Ovary (tissue), 9 donors: ENCODE results near the gene C12orf75. TPM values are rescaled to one million over a fixed set of nuclear protein-coding genes. Genes with fewer than 3 reads are reported as not detected.

Source experiments
- DNase-seq, 5 donors: peaks; one replicate each; pipeline ENCODE4 v3.0.0-alpha.2; 2019 to 2020
- H3K27ac ChIP-seq, 2 donors: fragments of 200-600 bp; one replicate each; pipeline versions ENCODE4 v1.5.1 to v1.8.0; 2019 to 2022
- H3K27me3 ChIP-seq: fragments of 200-600 bp; one replicate; pipeline ENCODE4 v1.8.0; 2022
- H3K36me3 ChIP-seq: fragments of 200-600 bp; sonication (generic); one replicate; pipeline ENCODE4 v1.5.1; 2019
- H3K4me1 ChIP-seq: one replicate; pipeline ENCODE4 v1.8.1; 2013; ENCODE audit warnings: mild to moderate bottlenecking, moderate library complexity; ENCODE audit not compliant: insufficient read depth
- H3K4me3 ChIP-seq: fragments of 200-600 bp; sonication (generic); one replicate; pipeline ENCODE4 v1.5.1; 2017
- H3K9me3 ChIP-seq, 2 donors: fragments of 200-600 bp in 1 of 2; sonication (generic) in 1 of 2; one replicate each; pipeline versions ENCODE4 v1.5.1 to v1.8.1; 2013 to 2019; ENCODE audit warnings: mild to moderate bottlenecking in 1 of 2, moderate library complexity in 1 of 2
- EP300 ChIP-seq: sonication (generic); formaldehyde crosslinking; IDR thresholded peaks from one replicate; pipeline ENCODE4 v1.6.1; 2017; ENCODE audit warnings: antibody characterized with exemption
- POLR2A ChIP-seq: fragments of 450-650 bp; IDR thresholded peaks from one replicate; pipeline ENCODE4 v1.6.1; 2017; ENCODE audit warnings: antibody characterized with exemption, mild to moderate bottlenecking, moderate library complexity
- WGBS, 3 donors: extraction: QIAGEN DNeasy Blood & Tissue Kit in 1 of 3; methylation state at CpG; one replicate each; pipeline versions ENCODE4 v1.1.5 to v1.1.7; 2013 to 2017; 5-methylcytosine and 5-hydroxymethylcytosine counted together
- intact Hi-C, 4 donors: fragments of 100-400 bp; cut with DNase I; formaldehyde crosslinking; loops; one replicate each; pipeline versions ENCODE4 v1.11.0 to v1.15.1; 2022 to 2023
- polyA plus RNA-seq, 2 donors: library from polyadenylated mRNA; stranded (reverse); fragments of 200-250 nt in 1 of 2; fragments of 350-450 nt in 1 of 2; fragmentation: Illumina TruSeq in 1 of 2; extraction: RNeasy Lipid Tissue Mini Kit (QIAGEN cat#74804) in 1 of 2; gene quantifications; one replicate each; pipeline ENCODE4 v1.2.3, GENCODE V29; 2013 to 2014
- total RNA-seq, 7 donors: library from RNA; depleted of rRNA in 2 of 7; stranded (reverse); fragments of >200 nt in 2 of 7; fragmentation: NEBNext Ultra II Directional in 3 of 7; extraction: Animal tissue kit (Norgen Biotek cat#: 25700) in 3 of 7; gene quantifications; one replicate each; pipeline versions ENCODE4 v1.1.0 to v1.2.4, GENCODE V29; 2016 to 2023
- TF ChIP-seq, protein P1 (sequence below), 3 donors: fragments of 450-650 bp in 2 of 3; fragments of 200-600 bp in 1 of 3; IDR thresholded peaks; one replicate each; pipeline versions ENCODE4 v1.5.1 to v1.8.0; 2016 to 2022; ENCODE audit warnings: antibody characterized with exemption in 3 of 3, mild to moderate bottlenecking in 1 of 3
- donor health status: DM: no; HTN: no; CAD: no; lungs with moderate emphysema.
- donor health status: DM: no; HTN: no; CAD: no.
- donor health status: Bipolar disorder and iron deficiency.
- donor health status: DM: yes; HTN: yes; CAD: no.
- donor health status: DM: no; HTN: no; CAD: no.
- donor health status: DM: yes; HTN: yes; CAD: no.

C12orf75 gene
- total and polyA plus RNA-seq, 9 donors = 3.3 to 83.9 (median 5.6) TPM

GRCh38 chr12:105292705-105293104 is 37.8 kb upstream of the C12orf75 start:
- intact Hi-C loops = no loop called here
- Histone ChIP-seq H3K27me3 (no peaks in the 10 kb centered on the region), H3K36me3 (no peaks in the 10 kb centered on the region), H3K9me3 (no peaks in the 10 kb centered on the region), H3K4me1 (no peaks in the 10 kb centered on the region), H3K4me3 (no peak overlapping the region), H3K27ac (no peak overlapping the region)
- TF ChIP-seq, protein P1, sequence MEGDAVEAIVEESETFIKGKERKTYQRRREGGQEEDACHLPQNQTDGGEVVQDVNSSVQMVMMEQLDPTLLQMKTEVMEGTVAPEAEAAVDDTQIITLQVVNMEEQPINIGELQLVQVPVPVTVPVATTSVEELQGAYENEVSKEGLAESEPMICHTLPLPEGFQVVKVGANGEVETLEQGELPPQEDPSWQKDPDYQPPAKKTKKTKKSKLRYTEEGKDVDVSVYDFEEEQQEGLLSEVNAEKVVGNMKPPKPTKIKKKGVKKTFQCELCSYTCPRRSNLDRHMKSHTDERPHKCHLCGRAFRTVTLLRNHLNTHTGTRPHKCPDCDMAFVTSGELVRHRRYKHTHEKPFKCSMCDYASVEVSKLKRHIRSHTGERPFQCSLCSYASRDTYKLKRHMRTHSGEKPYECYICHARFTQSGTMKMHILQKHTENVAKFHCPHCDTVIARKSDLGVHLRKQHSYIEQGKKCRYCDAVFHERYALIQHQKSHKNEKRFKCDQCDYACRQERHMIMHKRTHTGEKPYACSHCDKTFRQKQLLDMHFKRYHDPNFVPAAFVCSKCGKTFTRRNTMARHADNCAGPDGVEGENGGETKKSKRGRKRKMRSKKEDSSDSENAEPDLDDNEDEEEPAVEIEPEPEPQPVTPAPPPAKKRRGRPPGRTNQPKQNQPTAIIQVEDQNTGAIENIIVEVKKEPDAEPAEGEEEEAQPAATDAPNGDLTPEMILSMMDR (IDR thresholded peaks at IDR 0.05) = no peak
- TF ChIP-seq EP300 (no peak), POLR2A (no peak)
- WGBS, 3 donors = 51 to 67% (median 57%) methylated on average over 1 of the region's 1 CpG
- DNase-seq = no peak

DNA sequence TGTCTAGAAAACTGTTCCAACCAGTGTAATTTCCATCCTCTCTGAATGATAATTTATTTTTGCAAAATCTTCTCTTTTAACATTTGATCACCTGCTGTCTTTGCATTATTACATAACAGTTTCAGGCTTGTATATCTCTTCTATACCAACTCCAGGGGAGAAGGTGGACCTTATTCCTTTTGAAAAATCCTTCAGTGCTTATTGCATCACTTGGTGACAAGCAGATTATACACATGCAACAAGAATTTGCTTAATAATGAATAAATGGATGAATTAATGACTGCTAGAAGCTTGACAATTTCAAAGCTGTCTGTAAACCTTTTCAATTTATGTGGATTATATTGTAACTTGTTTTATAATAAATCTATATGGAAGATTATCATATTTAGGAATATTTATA is 37.3 kb upstream of the C12orf75 start:
- Histone ChIP-seq H3K27ac (no peak overlapping the region), H3K4me1 (no peaks in the 10 kb centered on the region), H3K4me3 (no peak overlapping the region), H3K36me3 (no peaks in the 10 kb centered on the region), H3K9me3 (no peaks in the 10 kb centered on the region), H3K27me3 (no peaks in the 10 kb centered on the region)
- TF ChIP-seq EP300 = no peak
- TF ChIP-seq, protein P1 (IDR thresholded peaks at IDR 0.05) = no peak
- no peak for TF ChIP-seq POLR2A
- DNase-seq = no peak
- intact Hi-C loops = no loop called here

DNA sequence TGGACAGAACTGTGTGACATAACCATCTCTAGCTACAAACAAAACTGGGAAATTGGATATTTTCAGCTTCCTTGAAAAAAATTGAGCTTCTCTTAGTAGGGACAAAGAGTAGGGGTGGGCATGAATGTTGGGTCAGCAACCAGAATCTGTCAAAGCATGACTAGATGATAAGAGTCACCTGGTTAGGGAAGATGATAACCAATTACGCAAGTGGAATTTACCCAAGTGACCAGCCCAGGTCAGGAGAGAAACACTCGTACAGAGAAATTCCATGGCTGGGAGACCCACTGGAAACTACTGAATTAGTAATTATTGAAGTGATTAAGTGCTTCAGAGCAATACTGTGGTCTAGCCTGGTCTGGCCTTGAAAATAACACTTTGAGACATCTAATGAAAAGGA is 36.3 kb upstream of the C12orf75 start:
- no peaks in the 10 kb centered on the region for H3K9me3 ChIP-seq
- H3K36me3 ChIP-seq = no peaks in the 10 kb centered on the region
- H3K27me3 ChIP-seq = no peaks in the 10 kb centered on the region
- intact Hi-C loops = no loop called here
- H3K27ac ChIP-seq = no peak overlapping the region
- H3K4me1 ChIP-seq = no peaks in the 10 kb centered on the region
- DNase-seq = no peak
- TF ChIP-seq, protein P1 (IDR thresholded peaks at IDR 0.05) = no peak
- TF ChIP-seq POLR2A = no peak
- no peak for TF ChIP-seq EP300
- H3K4me3 ChIP-seq = no peak overlapping the region
- WGBS, 3 donors = 75 to 80% (median 75%) methylated on average over 2 of the region's 2 CpGs

- intact Hi-C loops = no loop called here
- TF ChIP-seq, protein P1 (IDR thresholded peaks at IDR 0.05) = no peak
- no peak for TF ChIP-seq EP300
- TF ChIP-seq POLR2A = no peak
- DNase-seq = no peak
These were observed 35.5 kb upstream of the C12orf75 start for GRCh38 chr12:105294886-105295479.

More at GRCh38 chr12:105294886-105295479, 35.5 kb upstream of the C12orf75 start:
- no peaks in the 10 kb centered on the region for H3K9me3 ChIP-seq
- no peaks in the 10 kb centered on the region for H3K4me1 ChIP-seq
- no peak overlapping the region for H3K27ac ChIP-seq
- WGBS, 3 donors = 77 to 84% (median 80%) methylated on average over 4 of the region's 4 CpGs
- H3K4me3 ChIP-seq = no peak overlapping the region
- no peaks in the 10 kb centered on the region for H3K27me3 ChIP-seq
- no peaks in the 10 kb centered on the region for H3K36me3 ChIP-seq
